SK-N-SH (cell line): ENCODE results near the gene MEF2D. TPM values are rescaled to one million over a fixed set of nuclear protein-coding genes. Genes with fewer than 3 reads are reported as not detected.

Source experiments
- CTCF ChIA-PET: fragments of 300-600, 350-600 bp; formaldehyde crosslinking; extraction: SDS; loops from one replicate; lab custom pipeline; 2021; lab: Yijun Ruan, JAX
- POLR2A ChIA-PET: fragments of 350-600 bp; sonication (Branson Sonifier 250); formaldehyde crosslinking; extraction: SDS; loops from one replicate; lab custom pipeline; 2020; ENCODE audit warnings: antibody characterized with exemption, inconsistent platforms; lab: Yijun Ruan, JAX
- DNase-seq: peaks from one replicate; pipeline ENCODE4 v3.0.0; 2012
- H2AFZ ChIP-seq: fragments of 200-600 bp; sonication (generic); 2 replicates; pipeline ENCODE4 v1.8.1; 2016; ENCODE audit warnings: antibody characterized with exemption, mild to moderate bottlenecking, low read depth
- H3F3A ChIP-seq: fragments of 200-600 bp; sonication (generic); replicated peaks from 2 replicates; pipeline ENCODE3; 2016; ENCODE audit warnings: antibody characterized with exemption, mild to moderate bottlenecking; ENCODE audit not compliant: insufficient read depth
- H3K27ac ChIP-seq, 2 experiments: fragments of 200-500 bp in 1 of 2; fragments of 200-600 bp in 1 of 2; sonication (Bioruptor generic) in 1 of 2; sonication (generic), shearing (Covaris generic) in 1 of 2; 2 replicates each; pipeline versions ENCODE4 v1.5.1 to v1.6.1; 2014 to 2016; ENCODE audit warnings: low read depth in 2 of 2, inconsistent platforms in 1 of 2, low read length in 1 of 2, mild to moderate bottlenecking in 1 of 2, mixed read lengths in 1 of 2
- H3K27me3 ChIP-seq: fragments of 200-600 bp; sonication (generic), shearing (Covaris generic); 2 replicates; pipeline ENCODE4 v1.6.1; 2016; ENCODE audit warnings: mixed run types; ENCODE audit not compliant: insufficient read depth
- H3K36me3 ChIP-seq, 2 experiments: fragments of 200-500 bp in 1 of 2; fragments of 200-600 bp in 1 of 2; sonication (Bioruptor generic) in 1 of 2; sonication (generic) in 1 of 2; replicated peaks in 1 of 2; 2 replicates each; pipeline versions ENCODE3 to v1.5.1; 2014 to 2016; ENCODE audit warnings: low read length in 1 of 2, mild to moderate bottlenecking in 1 of 2; ENCODE audit not compliant: insufficient read depth in 2 of 2, control insufficient read depth in 1 of 2
- H3K4me1 ChIP-seq, 2 experiments: fragments of 200-500 bp in 1 of 2; fragments of 200-600 bp in 1 of 2; sonication (Bioruptor generic) in 1 of 2; sonication (generic), shearing (Covaris generic) in 1 of 2; 2 replicates each; pipeline versions ENCODE4 v1.5.1 to v1.6.1; 2014 to 2016; ENCODE audit warnings: low read depth in 1 of 2, low read length in 1 of 2, mixed run types in 1 of 2; ENCODE audit not compliant: insufficient read depth in 2 of 2, control insufficient read depth in 1 of 2
- H3K4me2 ChIP-seq: fragments of 200-600 bp; sonication (generic), shearing (Covaris generic); 2 replicates; pipeline ENCODE4 v1.6.1; 2017; ENCODE audit warnings: mixed run types
- H3K4me3 ChIP-seq, 2 experiments: fragments of 200-500 bp in 1 of 2; fragments of 200-600 bp in 1 of 2; sonication (Bioruptor generic) in 1 of 2; sonication (generic), shearing (Covaris generic) in 1 of 2; 2 replicates each; pipeline versions ENCODE4 v1.5.1 to v1.8.1; 2014 to 2016; ENCODE audit warnings: low read depth in 2 of 2, inconsistent platforms in 1 of 2, low read length in 1 of 2, mild to moderate bottlenecking in 1 of 2, mixed read lengths in 1 of 2, moderate library complexity in 1 of 2
- H3K79me2 ChIP-seq: fragments of 200-600 bp; sonication (generic); 2 replicates; pipeline ENCODE4 v1.8.1; 2017; ENCODE audit warnings: mild to moderate bottlenecking; ENCODE audit not compliant: insufficient read depth
- H3K9ac ChIP-seq: fragments of 200-600 bp; sonication (generic); 2 replicates; pipeline ENCODE4 v1.6.1; 2017; ENCODE audit warnings: mixed run types
- H3K9me2 ChIP-seq: fragments of 200-600 bp; sonication (generic); 2 replicates; pipeline ENCODE4 v1.6.1; 2017; ENCODE audit warnings: mixed run types
- H3K9me3 ChIP-seq: fragments of 200-600 bp; sonication (generic); 2 replicates; pipeline ENCODE4 v1.6.1; 2017; ENCODE audit warnings: mixed run types, mild to moderate bottlenecking, moderate library complexity
- H4K20me1 ChIP-seq: fragments of 200-600 bp; sonication (generic); 2 replicates; pipeline ENCODE4 v1.6.1; 2017; ENCODE audit warnings: mild to moderate bottlenecking, mixed run types; ENCODE audit not compliant: insufficient read depth
- CHD2 ChIP-seq: fragments of 150-350 bp; IDR thresholded peaks from 2 replicates; pipeline ENCODE4 v1.6.1; 2018; ENCODE audit warnings: low read length; ENCODE audit not compliant: partially characterized antibody
- CTCF ChIP-seq: fragments of 200-600 bp; sonication (generic); IDR thresholded peaks from 2 replicates; pipeline ENCODE4 v1.6.1; 2017; ENCODE audit warnings: antibody characterized with exemption, mild to moderate bottlenecking, moderate library complexity
- ELF1 ChIP-seq: IDR thresholded peaks from 2 replicates; pipeline ENCODE4 v1.4.0; 2012
- EP300 ChIP-seq, 2 experiments: IDR thresholded peaks; 2 replicates each; pipeline versions ENCODE4 v1.4.0 to v1.6.1; 2012; ENCODE audit warnings: borderline replicate concordance in 1 of 2, low read depth in 1 of 2, low read length in 1 of 2
- FOXJ3 ChIP-seq: sonication (generic); formaldehyde crosslinking; IDR thresholded peaks from 2 replicates; pipeline ENCODE4 v1.5.1; 2020; ENCODE audit warnings: mild to moderate bottlenecking, missing genetic modification reagents
- GABPA ChIP-seq: IDR thresholded peaks from 2 replicates; pipeline ENCODE4 v1.4.0; 2012; ENCODE audit warnings: low read depth, mild to moderate bottlenecking
- JUND ChIP-seq: IDR thresholded peaks from 2 replicates; pipeline ENCODE4 v1.4.0; 2012
- MEF2A ChIP-seq: IDR thresholded peaks from 2 replicates; pipeline ENCODE4 v1.4.0; 2012; ENCODE audit warnings: low read depth, borderline replicate concordance
- MXI1 ChIP-seq: IDR thresholded peaks from 2 replicates; pipeline ENCODE4 v1.6.1; 2012; ENCODE audit warnings: mild to moderate bottlenecking, low read depth, low read length, improper control_type of control experiment
- NRF1 ChIP-seq: IDR thresholded peaks from 2 replicates; pipeline ENCODE4 v1.6.1; 2012; ENCODE audit warnings: low read depth, mild to moderate bottlenecking, low read length
- PBX3 ChIP-seq: IDR thresholded peaks from 2 replicates; pipeline ENCODE4; 2012
- RFX5 ChIP-seq: IDR thresholded peaks from 2 replicates; pipeline ENCODE4 v1.6.1; 2012; ENCODE audit warnings: mild to moderate bottlenecking, improper control_type of control experiment, low read length
- RXRA ChIP-seq: IDR thresholded peaks from 2 replicates; pipeline ENCODE4 v1.4.0; 2012; ENCODE audit warnings: low read depth, mild to moderate bottlenecking, borderline replicate concordance
- TEAD4 ChIP-seq: IDR thresholded peaks from 2 replicates; pipeline ENCODE4 v1.4.0; 2012; ENCODE audit warnings: mild to moderate bottlenecking, borderline replicate concordance; ENCODE audit not compliant: insufficient read depth
- USF1 ChIP-seq: IDR thresholded peaks from 2 replicates; pipeline ENCODE4 v1.4.0; 2012; ENCODE audit warnings: low read depth, borderline replicate concordance
- USF2 ChIP-seq: fragments of 150-350 bp; IDR thresholded peaks from 2 replicates; pipeline ENCODE4 v1.6.1; 2017; ENCODE audit warnings: antibody characterized with exemption, low read length, low read depth, borderline replicate concordance
- YY1 ChIP-seq: IDR thresholded peaks from 2 replicates; pipeline ENCODE4 v1.4.0; 2012; ENCODE audit warnings: low read depth, mild to moderate bottlenecking
- ZBTB33 ChIP-seq: IDR thresholded peaks from 2 replicates; pipeline ENCODE4 v1.4.0; 2012; ENCODE audit warnings: low read depth, borderline replicate concordance
- WGBS: methylation state at CpG from one replicate; pipeline ENCODE4 v1.1.6; 2017; ENCODE audit warnings: low lambda C conversion rate; 5-methylcytosine and 5-hydroxymethylcytosine counted together
- polyA plus RNA-seq, 3 experiments: library from polyadenylated mRNA; depleted of rRNA; stranded (reverse); fragments of >200 nt; gene quantifications; 2 replicates each; pipeline ENCODE4 v1.2.3, GENCODE V29; 2012

The MEF2D gene
- polyA plus RNA-seq, 1 of the 3 experiments (the other 2 are of a cell fraction): 14.3 TPM

GRCh38 chr1:156425943-156426342 lies 74.6 kb downstream of the MEF2D start:
- no peaks in the 10 kb centered on the region for H3K79me2 ChIP-seq
- H3K9ac ChIP-seq: no peak overlapping the region
- no peaks in the 10 kb centered on the region for H3K9me2 ChIP-seq
- no peak overlapping the region for H3K4me2 ChIP-seq
- H3K36me3 ChIP-seq: no peaks in the 10 kb centered on the region
- peaks cover 79% of the 10 kb centered on the region for H3K27me3 ChIP-seq
- H2AFZ ChIP-seq: no peak overlapping the region
- CTCF ChIA-PET: interaction anchor here (2.9 to 29.5 kb wide), 2 partner anchors 20 to 42 kb away, joined by 17 to 412 read pairs; no protein-coding TSS in a partner anchor
- DNase-seq: no peak
- H3K4me1 ChIP-seq: peaks cover 4 to 11% of the 10 kb centered on the region in 2 experiments; a peak in 2 of 4 replicates
- no peaks in the 10 kb centered on the region for H3K9me3 ChIP-seq
- H3K4me3 ChIP-seq: no peak overlapping the region
- H4K20me1 ChIP-seq: no peaks in the 10 kb centered on the region
- POLR2A ChIA-PET: no interaction called here
- WGBS: 59% methylated on average over 7 of the region's 7 CpGs
- no peak for TF ChIP-seq ELF1
- TF ChIP-seq RXRA: no peak
- TF ChIP-seq ZBTB33: no peak
- TF ChIP-seq CHD2: no peak
- no peak for TF ChIP-seq FOXJ3 (CRISPR knock-in tag)
- TF ChIP-seq CTCF: no peak
- no peak for TF ChIP-seq TEAD4
- no peak for TF ChIP-seq YY1
- no peak for TF ChIP-seq USF1
- no peak for TF ChIP-seq RFX5
- no peak for TF ChIP-seq MEF2A
- TF ChIP-seq EP300 (IDR thresholded peaks at IDR 0.05; ENCODE audit: borderline replicate concordance in 1 of 2, low read depth in 1 of 2, low read length in 1 of 2): no peak
- TF ChIP-seq NRF1: no peak
- TF ChIP-seq JUND: no peak
- TF ChIP-seq MXI1: no peak
- TF ChIP-seq GABPA: no peak
- no peak for TF ChIP-seq USF2
- no peak for TF ChIP-seq PBX3
- no peak overlapping the region for H3K27ac ChIP-seq
- peaks cover 4% of the 10 kb centered on the region for H3F3A ChIP-seq
